GM20431 (cell line): ENCODE results near the gene RAB37.

Experiments
- in situ Hi-C: fragments of 300-500 bp; cut with MseI, MboI; formaldehyde crosslinking; loops from one replicate; pipeline ENCODE4 v1.15.0; 2020; ENCODE audit warnings: low sequenced_read_pairs; ENCODE audit not compliant: unreplicated experiment

RAB37 gene, protein sequence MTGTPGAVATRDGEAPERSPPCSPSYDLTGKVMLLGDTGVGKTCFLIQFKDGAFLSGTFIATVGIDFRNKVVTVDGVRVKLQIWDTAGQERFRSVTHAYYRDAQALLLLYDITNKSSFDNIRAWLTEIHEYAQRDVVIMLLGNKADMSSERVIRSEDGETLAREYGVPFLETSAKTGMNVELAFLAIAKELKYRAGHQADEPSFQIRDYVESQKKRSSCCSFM

DNA sequence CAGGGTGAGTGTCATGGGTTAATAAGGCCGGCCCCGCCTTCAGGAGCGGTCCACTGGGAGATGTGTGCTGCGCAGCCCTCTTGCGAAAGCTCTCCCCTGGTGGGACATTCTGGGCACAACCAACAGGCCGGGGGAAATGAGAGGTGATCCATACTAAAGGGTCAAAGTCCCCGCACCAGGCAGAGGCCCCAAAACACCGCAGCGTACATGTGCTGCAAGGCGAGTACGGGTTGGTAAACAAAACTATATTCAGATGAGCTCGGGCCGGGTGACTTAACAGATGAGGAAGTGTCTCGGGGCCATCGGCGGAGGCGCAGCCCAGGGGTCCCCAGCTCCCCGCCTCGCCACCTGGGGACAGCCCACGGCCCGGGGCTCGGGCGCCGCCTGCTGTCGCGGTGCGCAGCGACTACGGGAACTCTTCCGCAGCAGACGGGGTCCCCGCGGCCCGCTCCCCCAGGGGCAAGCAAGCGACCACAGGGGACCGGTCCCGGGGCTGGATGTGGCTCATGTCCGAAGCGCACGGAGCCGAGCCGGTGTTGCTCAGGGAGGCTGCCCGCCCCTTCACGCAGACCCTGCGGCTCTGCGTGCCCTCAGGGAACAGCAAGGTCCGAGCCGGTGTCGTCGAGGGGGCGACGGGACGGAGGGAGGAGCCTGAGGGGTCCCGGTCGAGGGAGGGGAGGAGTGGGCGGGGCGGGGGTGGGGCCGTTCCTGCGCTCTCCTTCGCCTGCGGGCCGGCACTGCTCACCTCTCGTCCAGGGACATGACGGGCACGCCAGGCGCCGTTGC, at the start of gene RAB37:
TSS of gene RAB37 (plus strand) at position 744 of the 786 bp plus-strand sequence. CDS start at position 761, 17 bp downstream.
- in situ Hi-C loops, result no loop called here

DNA sequence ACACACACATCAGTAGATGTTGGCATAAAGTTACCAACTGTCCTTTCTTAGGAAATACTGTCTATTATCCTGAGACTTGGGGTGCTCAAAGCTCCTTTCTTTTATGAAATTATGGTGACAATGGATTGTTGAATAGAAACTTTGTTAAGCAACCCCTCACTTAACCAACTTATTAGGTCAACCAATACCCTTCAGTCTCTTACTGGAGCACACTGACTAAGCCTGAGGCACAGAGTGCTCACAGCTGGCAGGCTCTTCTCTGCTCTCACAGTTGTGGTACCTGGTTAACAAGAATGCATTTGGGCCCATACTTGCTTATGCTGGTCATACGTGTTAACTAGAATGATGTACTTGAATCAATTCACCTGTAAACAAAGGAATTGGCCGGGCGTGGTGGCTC, 49.2 kb upstream of the RAB37 start:
- in situ Hi-C loops, result no loop called here

DNA sequence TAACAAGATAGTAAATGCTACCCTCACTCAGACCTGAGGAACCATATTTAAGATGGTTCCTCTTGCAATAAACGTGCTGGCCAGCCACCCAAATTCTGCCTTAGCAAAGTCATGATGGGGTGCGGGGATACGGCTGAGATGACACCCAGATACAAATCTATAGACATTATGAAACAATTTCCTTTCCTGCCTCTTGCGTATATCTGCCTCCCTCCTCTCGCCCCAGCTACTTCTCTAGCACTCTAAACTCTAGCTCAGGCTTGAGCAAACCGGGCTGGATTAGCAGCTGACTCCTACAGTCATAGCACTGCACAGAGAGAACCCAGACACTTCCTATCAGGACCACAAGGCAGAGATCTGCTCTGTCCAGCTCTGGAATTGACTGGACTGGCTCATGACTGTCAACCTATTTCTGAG, 46.6 kb upstream of the RAB37 start:
- in situ Hi-C loops, result no loop called here

DNA sequence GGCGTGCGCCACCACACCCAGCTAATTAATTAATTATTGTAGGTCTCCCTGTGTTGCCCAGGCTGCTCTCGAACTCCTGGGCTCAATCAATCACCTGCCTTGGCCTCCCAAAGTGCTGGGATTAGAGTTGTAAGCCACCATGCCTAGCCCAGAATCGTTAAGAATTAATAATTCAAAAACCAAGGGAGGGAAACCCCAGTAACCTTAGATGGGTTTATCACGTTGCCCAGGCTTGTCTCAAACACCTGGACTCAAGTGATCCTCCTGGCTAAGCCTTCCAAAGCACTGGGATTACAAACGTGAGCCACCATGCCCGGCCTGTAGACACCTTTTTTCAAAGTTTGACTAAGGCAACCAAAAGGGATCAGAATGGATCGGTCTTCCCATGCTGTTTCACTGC, 45.9 kb upstream of the RAB37 start:
- in situ Hi-C loops, result no loop called here

DNA sequence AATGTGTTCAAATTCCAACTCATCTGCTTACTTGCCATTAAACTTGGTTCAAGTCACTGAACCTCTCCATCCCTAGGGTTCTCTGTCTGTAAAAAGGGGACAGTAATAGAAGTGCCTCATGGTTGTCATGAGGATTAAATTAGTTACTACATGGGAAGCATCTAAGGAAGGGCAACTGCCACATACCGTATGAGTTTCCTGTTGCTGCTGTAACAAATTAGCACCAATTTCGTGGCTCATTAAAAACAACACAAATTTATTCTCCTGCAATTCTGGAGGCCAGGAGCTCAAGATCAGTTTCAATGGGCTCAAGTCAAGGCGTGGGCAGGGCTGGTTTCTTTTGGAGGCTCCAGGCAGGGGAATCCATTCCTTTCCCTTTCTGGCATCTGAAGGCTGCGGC, 43.0 kb upstream of the RAB37 start:
- in situ Hi-C loops, result no loop called here

DNA sequence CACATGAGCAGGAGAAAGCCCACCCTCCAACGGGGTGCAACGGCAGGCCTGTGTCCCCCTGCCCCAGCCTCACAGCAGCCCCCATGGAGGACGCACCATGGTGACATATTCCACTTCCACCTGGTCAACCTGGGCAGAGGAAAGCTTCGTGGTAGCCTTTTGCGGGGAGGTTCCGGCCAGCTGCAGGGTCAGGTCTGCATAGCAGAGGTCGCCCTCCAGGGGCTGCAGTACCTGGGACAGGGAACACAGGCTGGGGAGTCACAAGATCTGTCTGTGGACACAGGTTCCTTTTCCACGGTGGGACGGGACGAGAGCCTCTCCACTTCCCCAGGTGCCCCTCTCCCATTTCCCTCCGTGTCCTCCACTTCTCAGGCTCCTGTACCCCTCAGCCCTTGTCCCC, 41.4 kb upstream of the RAB37 start:
- in situ Hi-C loops, result no loop called here

DNA sequence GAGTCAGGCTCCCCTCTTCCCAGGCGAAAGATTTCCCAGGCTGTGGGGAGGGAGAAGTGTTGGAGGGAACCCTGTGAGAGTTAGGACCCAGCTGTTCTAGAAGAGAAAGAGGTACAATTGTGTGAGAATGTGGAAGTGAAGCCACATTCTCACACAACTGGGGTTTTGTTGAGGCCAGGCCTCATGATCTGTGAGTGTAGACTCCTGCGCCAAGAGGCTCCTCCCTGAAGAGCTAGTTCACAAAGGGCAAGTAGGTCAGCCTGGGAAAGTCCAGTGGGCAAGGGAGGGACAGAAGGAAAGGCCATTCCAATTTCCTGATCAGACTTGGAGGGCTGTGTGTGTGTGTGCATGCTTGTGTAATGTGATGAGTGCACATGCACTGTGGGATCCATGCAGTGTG, 39.5 kb upstream of the RAB37 start:
- in situ Hi-C loops, result no loop called here

DNA sequence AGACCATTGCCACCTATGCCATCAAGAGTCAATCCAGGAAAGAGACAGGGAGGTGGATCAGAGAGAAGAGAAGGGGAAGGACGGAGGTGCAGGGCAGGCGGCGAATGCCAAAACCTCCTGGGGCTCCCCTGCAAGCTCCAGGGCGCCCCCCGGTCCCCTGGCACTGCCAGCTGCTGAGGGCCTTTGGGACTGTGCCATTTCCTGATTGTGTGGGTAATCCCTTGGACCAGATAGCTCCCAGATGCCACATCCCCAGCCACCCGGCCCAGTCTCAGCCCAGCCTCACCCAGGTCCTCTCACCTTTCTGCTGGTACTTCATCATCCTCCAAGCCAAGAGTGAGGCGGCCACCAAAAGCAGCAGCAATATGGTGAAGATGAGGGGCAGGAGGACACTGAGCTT, 39.0 kb upstream of the RAB37 start:
- in situ Hi-C loops, result no loop called here

DNA sequence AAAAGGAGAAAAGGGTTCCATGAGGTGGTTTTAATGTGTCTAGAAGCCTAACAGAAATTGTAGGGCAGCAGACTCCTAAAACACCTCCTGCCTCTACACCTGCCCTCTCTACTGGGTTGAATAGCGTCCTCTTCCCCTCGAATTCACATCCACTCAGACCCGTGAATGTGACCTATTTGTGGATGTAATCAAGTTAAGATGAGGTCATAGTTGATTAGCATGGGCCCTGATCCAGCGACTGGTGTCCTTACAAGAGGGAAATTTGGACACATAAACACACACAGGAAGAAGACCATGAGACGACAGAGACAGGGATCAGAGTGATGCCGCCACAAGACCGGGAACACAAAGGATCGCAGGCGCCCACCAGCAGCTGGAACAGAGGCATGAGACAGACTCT, 37.8 kb upstream of the RAB37 start:
- in situ Hi-C loops, result no loop called here

DNA sequence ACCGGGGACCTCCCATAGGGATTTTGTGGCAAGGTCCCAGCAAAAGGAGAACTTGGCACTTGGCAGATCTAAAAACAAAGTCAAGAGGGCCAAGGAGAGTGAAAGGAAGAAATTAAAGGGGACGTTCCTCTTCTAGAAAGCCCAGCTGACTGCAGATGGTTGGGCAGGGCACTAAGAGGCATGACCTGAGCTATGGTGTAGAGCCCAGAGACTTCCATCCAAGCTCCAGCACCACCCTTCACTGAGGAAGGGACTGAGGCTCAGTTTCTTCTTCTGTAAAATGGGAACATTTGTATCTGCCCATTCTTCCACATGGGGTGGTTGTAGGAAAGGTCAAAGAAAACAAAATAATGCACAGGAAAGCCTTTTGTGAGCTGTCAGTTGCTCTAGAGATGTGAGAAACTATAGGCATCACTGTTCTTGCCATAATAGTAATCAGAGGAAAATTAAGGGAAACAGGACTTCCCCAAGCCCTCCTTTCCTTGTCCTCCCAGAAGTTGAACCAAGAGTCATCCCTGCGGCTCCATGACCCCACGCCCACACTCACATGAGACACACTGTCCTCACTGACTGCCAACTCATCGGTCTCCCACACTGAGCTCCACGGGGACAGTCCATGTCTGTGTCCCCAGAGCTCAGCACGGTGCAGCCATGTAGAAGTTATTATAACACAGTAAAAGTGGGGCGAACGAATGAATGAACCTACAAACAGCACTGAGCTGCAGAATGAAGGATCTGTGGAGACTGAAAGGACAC, 34.8 kb upstream of the RAB37 start:
- in situ Hi-C loops, result no loop called here

DNA sequence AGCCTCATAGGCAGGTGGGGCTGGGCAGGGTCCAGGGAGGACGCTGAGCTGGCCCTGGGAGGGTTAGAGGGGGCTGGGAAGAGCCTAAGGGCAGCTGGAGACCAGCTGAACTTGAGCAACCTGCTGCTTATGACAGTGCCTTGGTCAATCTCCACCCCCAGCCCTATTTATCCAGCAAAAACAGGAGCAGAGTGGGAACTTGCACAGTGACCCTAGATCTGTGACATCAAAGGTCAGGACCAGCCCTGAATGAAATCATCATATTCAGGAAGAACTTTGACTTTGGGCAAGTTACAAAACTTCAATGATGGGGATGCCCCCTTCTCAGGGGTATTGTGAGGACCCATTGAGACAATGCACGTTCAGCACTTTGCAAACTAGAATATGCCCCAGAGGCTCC, 33.7 kb upstream of the RAB37 start:
- in situ Hi-C loops, result no loop called here

DNA sequence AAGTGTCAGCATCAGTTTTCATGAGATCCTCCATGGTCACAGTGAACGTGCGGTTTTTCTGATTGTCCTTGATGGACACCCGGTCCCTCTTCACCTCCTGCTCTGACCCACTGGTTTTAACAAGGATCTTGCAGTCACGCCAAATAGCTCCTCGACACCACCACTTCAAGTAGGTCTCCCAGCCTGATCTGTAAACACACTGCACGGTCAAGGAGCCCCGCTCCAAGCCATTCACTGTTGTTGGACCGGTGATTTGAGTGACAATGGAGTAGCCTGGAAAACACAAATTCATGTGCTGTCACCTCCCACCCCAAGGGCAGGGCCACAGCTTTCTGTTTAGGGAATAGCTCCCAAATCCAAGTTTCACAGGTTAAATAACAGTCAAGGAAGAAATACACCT, 32.5 kb upstream of the RAB37 start:
- in situ Hi-C loops, result no loop called here

DNA sequence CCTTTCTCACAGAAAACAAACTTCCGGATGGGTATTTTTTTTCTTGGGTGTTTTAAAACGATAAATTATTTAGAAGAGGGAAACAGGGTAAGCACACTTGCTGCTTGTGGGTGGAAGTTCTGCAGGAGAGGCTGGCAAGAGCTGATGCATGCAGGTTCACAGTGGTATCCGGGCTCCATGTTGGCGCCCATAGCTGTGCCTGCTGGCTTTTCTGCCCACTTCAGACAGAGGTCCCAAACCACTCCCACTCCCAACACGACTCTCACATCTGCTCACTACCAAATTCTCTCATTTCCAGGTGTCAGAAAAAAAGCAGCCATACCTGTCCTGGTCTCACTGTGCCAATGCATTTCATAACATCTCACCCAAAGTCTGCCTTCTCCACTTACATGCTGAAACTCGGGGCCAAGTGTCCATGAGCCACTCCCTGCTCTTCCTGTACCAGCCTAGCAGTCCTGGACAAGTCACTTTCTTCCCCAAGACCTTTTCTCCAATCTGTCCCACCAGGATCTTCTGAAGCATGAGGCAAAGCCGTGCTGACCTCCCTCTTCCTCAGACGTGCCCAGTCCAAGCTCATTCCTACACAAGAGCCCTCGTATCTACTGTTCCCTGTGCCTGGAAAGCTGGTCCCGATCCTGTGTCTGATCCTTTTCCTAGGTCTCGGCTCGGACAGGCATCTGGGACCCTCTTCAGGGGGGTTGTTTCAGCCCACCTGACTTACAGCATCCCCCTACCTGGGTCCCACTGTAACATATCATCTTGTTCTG, 25.8 kb upstream of the RAB37 start:
- in situ Hi-C loops, result no loop called here

DNA sequence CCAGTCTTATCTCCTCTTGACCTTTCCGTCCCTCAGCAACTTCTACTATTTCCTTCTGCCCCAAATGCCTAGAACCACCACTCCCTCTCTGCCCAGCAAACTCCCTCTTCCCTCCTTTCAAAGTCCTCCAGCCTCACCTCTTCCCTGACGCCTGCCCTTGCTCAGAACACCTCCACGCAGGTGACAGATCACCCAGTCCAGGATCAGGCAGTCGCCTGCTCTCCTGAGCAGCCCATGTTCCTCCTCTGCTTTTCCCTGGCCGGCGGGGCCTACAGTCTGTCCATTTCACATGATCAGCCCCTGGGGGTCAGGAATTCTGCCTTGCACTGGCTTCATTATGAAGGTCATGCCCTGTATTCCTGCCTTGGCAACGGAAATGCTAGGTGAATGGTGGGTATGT, 24.8 kb upstream of the RAB37 start:
- in situ Hi-C loops, result no loop called here

DNA sequence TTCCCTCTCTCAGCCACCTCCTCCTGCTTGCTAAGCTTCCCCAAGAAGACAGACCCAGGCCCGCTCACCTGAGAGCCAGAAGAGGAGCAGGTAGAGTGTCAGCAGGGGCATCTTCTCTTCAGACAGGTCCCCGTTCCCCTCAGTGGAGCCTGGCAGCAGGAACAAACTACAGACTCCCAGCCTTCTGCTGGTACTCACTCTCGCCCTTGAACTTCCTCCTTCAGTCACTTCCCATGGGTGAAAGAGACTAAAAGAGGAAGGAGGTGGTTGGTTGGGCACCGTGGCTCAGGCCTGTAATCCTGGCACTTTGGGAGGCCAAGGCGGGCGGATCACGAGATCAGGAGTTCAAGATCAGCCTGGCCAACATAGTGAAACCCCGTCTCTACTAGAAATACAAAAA, 24.3 kb upstream of the RAB37 start, which contains the start of gene CD300LF:
TSS of gene CD300LF (minus strand) at position 168 of the 400 bp plus-strand sequence. CDS start at position 111, 57 bp downstream.
- in situ Hi-C loops, result no loop called here

DNA sequence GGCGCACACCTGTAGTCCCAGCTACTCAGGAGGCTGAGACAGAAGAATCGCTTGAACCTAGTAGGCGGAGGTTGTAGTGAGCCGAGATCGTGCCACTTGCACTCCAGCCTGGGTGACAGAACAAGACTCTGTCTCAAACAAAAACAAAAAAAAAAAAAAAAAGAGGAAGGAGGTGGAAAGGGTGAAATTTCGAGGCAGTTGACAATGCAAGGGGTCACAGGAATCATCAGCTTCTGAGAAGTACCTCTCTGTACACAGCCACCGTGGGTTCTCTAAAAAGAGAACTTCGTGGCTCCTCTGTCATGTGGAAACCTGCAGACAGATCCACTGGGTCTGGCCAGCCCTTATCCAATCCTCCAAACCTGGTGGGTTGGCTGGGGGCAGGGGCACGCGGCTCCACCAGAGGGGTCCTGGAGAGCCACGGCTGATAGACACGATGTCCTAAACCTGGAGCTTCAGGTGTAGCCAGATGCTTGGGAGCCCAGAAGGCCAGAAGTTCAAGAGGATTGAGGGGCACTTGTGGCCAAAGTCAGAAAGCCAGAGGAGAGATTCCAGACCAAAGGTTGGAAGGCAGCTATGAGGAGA, 23.8 kb upstream of the RAB37 start:
- in situ Hi-C loops, result no loop called here

DNA sequence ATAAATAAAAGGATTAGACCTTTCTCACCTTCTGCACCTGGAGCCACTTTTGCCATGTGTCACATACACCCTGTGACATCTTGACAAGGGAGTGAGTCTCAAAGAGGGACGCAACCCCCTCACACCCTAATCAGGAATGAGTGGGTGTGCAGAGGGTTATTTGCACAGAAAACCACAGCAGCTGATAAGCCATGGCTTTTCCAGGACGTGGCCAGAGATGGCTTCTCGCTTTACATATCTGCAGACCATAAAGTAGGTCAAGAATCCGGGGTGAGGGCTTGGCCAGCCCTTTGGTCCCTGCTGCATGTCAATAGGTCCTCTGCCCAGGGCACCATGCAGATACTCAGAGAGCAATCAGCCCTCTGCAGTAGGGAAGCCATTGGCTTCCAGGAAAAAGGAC, 21.9 kb upstream of the RAB37 start:
- in situ Hi-C loops, result no loop called here

DNA sequence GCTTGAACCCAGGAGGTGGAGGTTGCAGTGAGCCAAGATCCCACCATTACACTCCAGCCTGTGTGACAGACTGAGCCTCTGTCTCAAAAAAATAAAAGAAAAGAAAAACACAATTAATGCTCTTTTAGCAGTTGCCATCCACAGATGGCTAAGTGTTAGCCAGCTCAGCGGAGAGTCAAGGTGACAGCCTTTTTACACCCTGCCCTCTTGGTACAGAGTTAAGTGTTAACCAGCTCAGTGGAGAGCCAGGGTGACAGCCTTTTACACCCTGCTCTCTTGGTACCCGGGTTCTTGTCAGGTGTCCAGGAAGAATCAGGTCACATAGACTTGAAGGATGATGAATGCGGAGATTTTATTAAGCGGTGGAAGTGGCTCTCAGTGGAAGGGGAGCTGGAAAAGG, 16.6 kb upstream of the RAB37 start:
- in situ Hi-C loops, result no loop called here

DNA sequence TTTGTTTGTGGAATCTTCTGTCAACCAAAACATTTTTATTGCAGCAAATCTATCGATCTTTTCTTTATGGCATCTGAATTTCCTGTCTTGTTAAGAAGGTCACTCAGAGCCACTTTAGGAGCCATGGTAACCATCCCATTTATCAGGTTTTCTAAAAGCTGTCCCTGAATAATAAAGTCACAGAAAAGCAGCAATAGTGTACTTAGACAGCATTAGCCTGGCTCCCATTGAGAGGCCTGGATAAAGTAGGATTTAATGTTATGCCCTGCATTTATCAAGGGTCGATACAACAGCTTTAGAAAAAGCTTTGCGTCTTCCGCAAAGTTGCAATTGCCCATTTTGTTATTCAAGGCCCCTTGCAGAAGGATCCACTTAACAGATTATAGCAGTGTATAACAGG, 14.3 kb upstream of the RAB37 start:
- in situ Hi-C loops, result no loop called here

DNA sequence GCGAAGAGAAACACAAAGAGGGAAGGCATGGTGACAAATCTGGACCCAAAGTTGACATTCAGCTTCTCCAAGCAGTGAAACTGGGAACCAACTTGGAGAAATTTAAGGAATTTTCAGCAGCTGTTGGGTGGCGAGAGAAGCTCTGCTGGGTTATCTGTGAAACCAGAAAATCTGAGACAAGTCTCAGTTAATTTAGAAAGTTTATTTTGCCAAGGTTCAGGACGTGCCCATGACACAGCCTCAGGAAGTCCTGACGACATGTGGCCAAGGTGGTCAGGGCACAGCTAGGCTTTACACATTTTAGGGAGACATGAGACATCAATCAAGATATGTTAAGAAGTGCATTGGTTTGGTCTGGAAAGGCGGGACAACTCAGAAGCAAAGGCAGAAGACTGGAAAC, 13.2 kb upstream of the RAB37 start:
- in situ Hi-C loops, result no loop called here
